ENCODE data around the gene DISP3.

The DISP3 gene

GRCh38 chr1:11486231-11487009, 7.5 kb downstream of the DISP3 start:
- DNase-seq (ENCODE audit: low spot score): no peak

- no peak for DNase-seq (ENCODE audit: low spot score)
Observed at GRCh38 chr1:11487196-11487751, 8.3 kb downstream of the DISP3 start.

- DNase-seq (ENCODE audit: low spot score): no peak
Observed at GRCh38 chr1:11488201-11488770, 9.3 kb downstream of the DISP3 start.

- no peak for DNase-seq (ENCODE audit: low spot score)
Observed at GRCh38 chr1:11488966-11489625, 10.1 kb downstream of the DISP3 start.

GRCh38 chr1:11492235-11492634, 13.3 kb downstream of the DISP3 start:
- no peak for DNase-seq (ENCODE audit: low spot score)

GRCh38 chr1:11493972-11494655, 15.2 kb downstream of the DISP3 start:
- DNase-seq (ENCODE audit: low spot score): no peak

- no peak for DNase-seq (ENCODE audit: low spot score)
Observed at GRCh38 chr1:11494771-11495170, 15.8 kb downstream of the DISP3 start.

GRCh38 chr1:11495579-11495978, 16.6 kb downstream of the DISP3 start:
- DNase-seq (ENCODE audit: low spot score): no peak

- DNase-seq (ENCODE audit: low spot score): no peak
Observed at GRCh38 chr1:11496551-11497080, 17.7 kb downstream of the DISP3 start.

- DNase-seq (ENCODE audit: low spot score): no peak
Observed at GRCh38 chr1:11498956-11499594, 20.1 kb downstream of the DISP3 start.

GRCh38 chr1:11499601-11500331, 20.8 kb downstream of the DISP3 start:
- DNase-seq (ENCODE audit: low spot score): no peak

- no peak for DNase-seq (ENCODE audit: low spot score)
Observed at GRCh38 chr1:11500881-11501280, 21.9 kb downstream of the DISP3 start.

- no peak for DNase-seq (ENCODE audit: low spot score)
Observed at GRCh38 chr1:11501491-11501897, 22.5 kb downstream of the DISP3 start.

GRCh38 chr1:11501906-11502485, 23.0 kb downstream of the DISP3 start:
- no peak for DNase-seq (ENCODE audit: low spot score)

GRCh38 chr1:11502516-11502915, 23.6 kb downstream of the DISP3 start:
- no peak for DNase-seq (ENCODE audit: low spot score)

- no peak for DNase-seq (ENCODE audit: low spot score)
Observed at GRCh38 chr1:11504599-11504998, 25.6 kb downstream of the DISP3 start.

- DNase-seq (ENCODE audit: low spot score): no peak
Observed at GRCh38 chr1:11505591-11506538, 26.9 kb downstream of the DISP3 start.

- DNase-seq (ENCODE audit: low spot score): no peak
Observed at GRCh38 chr1:11507309-11507708, 28.4 kb downstream of the DISP3 start.

GRCh38 chr1:11513681-11514080, 34.7 kb downstream of the DISP3 start:
- no peak for DNase-seq (ENCODE audit: low spot score)
